Measurements from ENCODE around the gene SALL2.
"Not testable (repeated sequence)": the region's sequence is repeated elsewhere in the genome, so short reads cannot be mapped to it uniquely, and the experiment has no call there.

The SALL2 gene

GRCh38 chr14:21525962-21526671 lies at the start of gene SALL2:
SALL2 (minus strand) TSS chr14:21526346; CDS start chr14:21526127, 219 bp downstream.
- peak in 55 of 56 donors; percentile 21 to 92 (median 76) for DNase-seq

DNA sequence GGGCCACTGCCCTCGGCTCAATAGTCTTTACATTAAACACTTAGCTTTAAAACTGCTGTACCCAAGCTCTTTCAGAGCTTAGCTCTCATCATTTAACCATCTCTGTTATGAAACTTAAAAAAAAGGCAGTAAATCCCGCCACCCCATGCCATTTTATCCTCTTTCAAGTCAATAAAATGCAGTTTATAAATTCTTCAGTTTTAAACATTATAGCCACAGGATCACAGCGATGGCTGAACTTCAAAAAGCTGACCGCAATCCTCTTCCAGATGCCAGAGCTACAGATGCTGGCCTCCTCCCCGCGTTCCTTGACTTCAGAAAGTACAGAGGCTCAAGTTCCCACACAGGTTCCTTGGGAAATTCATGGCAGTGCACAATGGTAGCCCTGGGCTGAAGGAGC lies 49.5 kb upstream of the SALL2 start:
- DNase-seq: no peak

DNA sequence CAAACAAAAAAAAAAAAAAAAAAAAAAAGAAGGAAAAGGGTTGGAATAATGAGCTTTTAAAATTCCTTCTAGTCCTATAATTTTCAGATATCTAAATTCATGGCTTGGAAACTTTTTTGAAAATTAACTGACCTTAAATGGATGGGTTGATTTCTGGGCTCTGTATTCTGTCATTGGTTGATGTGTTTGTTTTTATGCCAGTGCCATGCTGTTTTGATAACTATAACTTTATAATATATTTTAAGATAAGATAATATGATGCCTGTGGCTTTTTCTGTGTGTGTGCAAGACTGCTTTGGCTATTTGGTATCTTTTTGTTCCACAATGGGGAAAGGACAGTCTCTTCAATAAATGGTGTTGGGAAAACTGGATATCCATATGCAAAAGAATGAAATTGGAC lies 46.5 kb upstream of the SALL2 start:
- no peak for DNase-seq

DNA sequence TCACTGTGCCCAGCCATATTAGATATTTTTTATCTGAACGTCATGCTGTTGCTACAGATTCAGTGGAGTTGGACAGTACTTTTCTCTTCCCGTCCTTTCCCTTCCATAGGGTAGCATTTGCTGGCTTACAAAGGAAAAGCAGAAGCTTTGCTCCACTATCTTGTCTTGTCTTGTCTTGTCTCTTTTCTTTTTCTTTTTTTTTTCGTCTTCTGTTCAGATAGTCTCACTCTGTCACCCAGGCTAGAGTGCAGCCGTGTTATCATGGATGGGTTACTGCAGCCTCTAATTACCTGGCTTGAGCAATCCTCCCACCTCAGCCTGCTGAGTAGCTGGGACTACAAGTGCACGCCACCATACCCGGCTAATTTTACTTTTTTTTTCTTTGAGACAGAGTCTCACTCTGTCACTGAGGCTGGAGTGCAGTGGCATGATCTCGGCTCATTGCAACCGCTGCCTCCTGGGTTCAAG lies 32.6 kb upstream of the SALL2 start:
- DNase-seq: no peak

GRCh38 chr14:21557084-21557901 lies 31.1 kb upstream of the SALL2 start:
- DNase-seq: peak in 50 of 56 donors; percentile 12 to 92 (median 56)

GRCh38 chr14:21556378-21557083 lies 30.4 kb upstream of the SALL2 start:
- no peak for DNase-seq

GRCh38 chr14:21553266-21553665 lies 27.1 kb upstream of the SALL2 start:
- no peak for DNase-seq

GRCh38 chr14:21544588-21544987 lies 18.4 kb upstream of the SALL2 start:
- DNase-seq: not testable (repeated sequence)

GRCh38 chr14:21543963-21544362 lies 17.8 kb upstream of the SALL2 start:
- DNase-seq: no peak

DNA sequence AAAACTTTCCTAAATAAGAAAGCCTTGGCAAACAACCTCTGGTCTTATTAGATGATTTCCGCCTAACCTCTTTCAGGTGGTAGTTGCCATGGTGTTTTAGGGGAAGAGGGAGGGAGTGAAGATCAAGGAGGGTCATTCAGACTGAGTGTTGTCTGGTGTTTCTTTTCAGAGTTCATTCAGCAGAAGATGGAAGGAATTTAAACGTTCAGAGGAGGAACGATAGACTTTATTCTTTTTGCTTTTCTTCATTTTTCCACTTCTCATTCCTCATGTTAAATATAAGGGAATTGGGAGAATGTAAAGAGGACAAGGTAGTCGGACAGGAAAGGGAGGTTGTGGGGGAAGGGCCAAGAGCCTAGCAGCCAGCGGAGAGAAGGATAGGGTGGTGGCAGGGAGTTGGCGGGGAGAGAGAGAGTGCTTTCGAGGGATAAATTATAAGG lies 17.4 kb upstream of the SALL2 start:
- no peak for DNase-seq

DNA sequence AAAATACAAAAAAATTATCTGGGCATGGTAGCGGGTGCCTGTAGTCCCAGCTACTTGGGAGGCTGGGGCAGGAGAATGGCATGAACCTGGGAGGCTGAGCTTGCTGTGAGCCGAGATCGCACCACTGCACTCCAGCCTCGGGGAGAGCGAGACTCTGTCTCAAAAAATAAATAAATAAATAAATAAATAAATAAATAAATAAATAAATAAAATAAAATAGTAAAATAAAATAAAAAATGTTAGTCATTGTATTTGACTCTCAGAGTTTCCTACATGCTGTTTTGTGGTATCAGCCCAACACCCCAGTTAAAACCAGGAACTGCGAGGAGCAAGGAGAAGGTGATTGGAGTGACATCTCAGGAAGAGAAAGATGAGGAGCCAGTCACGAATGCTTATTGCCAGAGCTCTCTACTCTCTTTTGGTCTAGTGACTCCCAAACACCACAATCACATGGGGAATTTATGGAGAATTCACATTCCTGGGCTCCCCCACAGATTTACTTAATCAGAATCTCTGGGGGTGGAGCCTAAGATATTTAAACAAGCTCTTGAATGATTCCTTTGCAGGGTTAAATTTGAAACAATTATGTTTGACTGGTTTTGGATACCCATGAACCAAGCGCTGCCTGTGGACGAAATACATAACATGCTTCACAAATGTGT lies 15.4 kb upstream of the SALL2 start:
- no peak for DNase-seq

- DNase-seq: peak in 4 of 56 donors; percentile 7 to 16 (median 12)
These were observed 13.2 kb upstream of the SALL2 start for GRCh38 chr14:21539189-21539940.

DNA sequence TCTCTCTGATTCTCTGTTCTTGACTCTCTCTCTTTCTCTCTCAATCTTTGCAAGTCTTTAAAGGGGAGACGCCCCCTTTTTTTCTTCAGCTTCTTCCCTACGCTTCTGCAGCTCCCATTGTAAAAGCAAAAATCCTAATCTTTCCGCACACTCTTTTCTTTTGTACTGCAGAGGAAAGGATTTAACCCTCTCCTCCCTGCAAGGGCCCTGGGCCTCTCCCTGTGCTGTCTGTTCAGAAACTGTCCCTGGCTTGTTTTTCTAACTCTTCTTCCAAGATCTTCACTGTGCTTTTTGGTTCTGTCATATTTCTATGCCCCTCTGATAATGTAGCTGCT lies 10.9 kb upstream of the SALL2 start:
- no peak for DNase-seq

DNA sequence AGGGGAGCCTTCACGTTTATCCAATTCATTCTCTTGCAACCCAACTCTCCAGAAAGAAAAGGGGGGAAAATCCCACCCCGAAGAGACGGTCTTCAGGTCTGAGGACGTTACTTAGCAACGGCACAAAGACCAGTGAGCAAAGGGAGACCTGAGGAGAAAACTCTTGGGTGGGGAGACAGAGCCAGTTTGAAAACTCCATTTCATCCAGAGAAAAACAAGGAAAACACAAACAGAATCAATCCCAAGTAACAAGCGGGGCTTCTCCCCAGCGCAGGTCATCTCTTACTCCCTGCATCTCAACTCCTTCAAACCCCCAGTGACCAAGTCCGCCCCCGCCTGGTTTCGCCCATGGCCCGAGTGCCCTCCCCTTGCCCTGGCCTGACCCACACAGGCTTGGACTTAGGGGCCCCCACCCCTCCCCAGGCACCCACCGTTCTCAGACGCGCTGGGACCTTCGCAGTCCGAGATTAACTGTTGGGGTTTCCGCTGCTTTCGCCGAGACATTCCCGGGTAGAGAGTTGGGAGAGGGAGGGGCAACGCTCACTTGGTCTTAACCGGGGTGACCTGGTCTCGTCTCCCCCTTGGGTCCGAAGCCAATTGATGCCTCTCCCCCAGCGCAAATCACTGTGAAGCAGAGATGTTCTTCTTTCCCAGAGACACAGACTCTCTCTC lies 10.4 kb upstream of the SALL2 start:
- peak in 10 of 56 donors; percentile 3 to 47 (median 7) for DNase-seq

DNA sequence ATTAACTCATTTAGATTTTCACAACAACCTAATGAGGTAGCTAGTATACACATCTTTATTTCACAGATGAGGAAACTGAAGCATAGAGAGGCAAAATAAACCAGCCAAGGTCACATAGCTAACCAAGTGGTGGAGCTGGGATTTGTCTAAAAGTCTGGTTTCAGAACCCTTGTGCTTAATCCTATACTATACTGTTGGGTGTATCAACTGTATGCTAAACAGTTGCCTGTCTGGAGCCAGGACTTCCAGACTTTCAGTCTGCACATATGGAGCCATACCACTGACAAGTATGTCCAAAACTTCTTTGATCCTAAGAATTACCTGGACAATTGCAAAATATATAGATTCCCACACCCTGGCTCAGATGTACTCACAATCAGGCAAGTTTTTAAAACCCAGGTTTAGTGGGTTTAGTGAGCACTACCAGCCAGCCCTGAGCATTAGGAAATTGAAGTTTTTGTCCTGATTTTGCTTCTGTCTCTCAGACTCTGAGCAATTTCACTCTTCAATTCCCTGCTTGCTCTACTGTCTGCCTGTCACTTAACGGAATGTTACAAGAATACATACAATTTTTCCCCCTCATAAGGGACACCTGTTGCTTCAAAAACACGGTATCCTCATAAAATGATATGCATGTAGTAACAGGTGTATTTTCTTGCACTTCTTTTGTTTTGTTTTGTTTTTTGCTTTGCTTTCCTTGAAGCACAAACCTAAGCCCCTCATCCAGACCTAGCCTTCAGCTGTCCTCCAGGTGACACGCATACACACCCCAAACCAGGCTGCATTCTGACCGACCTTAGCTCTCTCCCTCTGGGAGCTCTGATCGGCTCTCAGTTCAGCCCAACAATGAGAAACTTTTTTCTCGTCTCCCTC lies 9.6 kb upstream of the SALL2 start:
- DNase-seq: no peak

DNA sequence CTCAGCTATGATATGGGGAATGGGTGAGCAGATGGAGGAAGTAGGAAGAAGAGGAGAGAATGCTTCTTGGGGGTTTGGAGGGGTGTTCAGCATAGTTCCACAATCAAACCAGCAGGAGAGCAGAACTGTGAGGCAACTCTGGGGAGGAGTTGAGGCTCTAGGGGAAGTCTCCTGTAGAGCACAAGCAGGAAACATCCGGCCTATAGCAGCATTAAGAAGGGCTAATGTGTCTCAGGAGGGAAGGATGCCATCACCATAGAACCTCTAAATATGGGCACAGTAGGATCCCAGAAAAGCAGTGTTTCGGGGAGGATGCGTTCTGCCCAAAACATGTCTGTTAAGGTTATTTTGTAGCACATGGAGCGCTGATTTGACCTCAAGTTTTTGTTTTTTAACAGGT lies 8.4 kb upstream of the SALL2 start:
- DNase-seq: no peak

DNA sequence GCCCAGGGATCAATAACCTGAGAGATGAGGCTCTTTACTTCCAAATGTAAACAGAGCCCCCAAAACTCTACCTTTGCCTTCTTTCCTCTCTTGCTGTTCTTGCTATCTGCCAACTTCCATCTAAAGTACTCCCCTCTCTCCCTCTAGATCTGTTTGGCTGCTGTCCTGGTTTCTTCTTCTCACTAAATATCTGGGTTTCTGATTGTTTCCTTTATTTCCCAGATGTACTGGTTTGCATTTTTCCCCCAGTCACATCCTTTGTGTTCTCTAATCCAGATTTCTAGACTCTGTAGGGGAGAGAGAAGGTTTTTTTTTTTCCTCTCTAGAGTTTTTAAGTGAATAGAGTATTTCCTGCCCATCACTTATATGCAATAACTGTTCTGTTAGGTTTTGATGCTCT lies 7.1 kb upstream of the SALL2 start:
- no peak for DNase-seq

DNA sequence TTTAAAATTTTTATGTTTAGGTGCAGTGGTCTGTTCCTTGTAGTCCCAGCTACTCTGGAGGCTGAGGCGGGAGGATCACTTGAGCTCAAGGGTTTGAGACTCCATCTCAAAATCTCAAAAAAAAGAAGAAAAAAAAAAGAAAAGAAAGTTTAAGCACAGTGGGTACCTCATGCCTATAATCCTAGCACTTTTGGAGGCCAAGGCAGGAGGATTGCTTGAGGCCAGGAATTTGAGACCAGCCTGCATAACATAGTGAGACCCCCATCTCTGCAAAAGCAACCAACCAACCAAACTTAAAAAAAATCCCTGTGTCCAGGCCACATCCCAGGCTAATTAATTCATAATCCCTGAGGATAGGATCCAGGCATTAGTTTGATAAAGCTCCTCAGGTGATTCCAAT lies 3.4 kb upstream of the SALL2 start:
- no peak for DNase-seq
